Upper lobe of left lung (tissue), 6 donors: ENCODE measurements around the gene OR14A16. TPM values are rescaled to one million over a fixed set of nuclear protein-coding genes. Genes with fewer than 3 reads are reported as not detected.

Source experiments
- ATAC-seq, 2 donors: fragments of 200-7000 bp; cut with Tn5 transposase; one replicate each; pipeline ENCODE4 v1.9.1; 2022; ENCODE audit warnings: mild to moderate bottlenecking in 2 of 2, moderate library complexity in 2 of 2; ENCODE audit not compliant: low FRiP score in 2 of 2
- DNase-seq, 2 donors: peaks; one replicate each; pipeline ENCODE4 v3.0.0-alpha.2; 2019 to 2020
- H3K27ac ChIP-seq, 4 donors: fragments of 200-600 bp; sonication (generic); one replicate each; pipeline ENCODE4 v1.5.1; 2016 to 2019
- H3K27me3 ChIP-seq, 4 donors: fragments of 200-600 bp; sonication (generic); one replicate each; pipeline ENCODE4 v1.5.1; 2017 to 2019
- H3K36me3 ChIP-seq, 4 donors: fragments of 200-600 bp; sonication (generic); one replicate each; pipeline ENCODE4 v1.5.1; 2016 to 2019
- H3K4me1 ChIP-seq, 4 donors: fragments of 200-600 bp; sonication (generic); one replicate each; pipeline ENCODE4 v1.5.1; 2018 to 2019
- H3K4me3 ChIP-seq, 4 donors: fragments of 200-600 bp; sonication (generic); one replicate each; pipeline ENCODE4 v1.5.1; 2017 to 2019; ENCODE audit warnings: mild to moderate bottlenecking in 2 of 4, moderate library complexity in 1 of 4
- H3K9me3 ChIP-seq, 4 donors: fragments of 200-600 bp; sonication (generic); one replicate each; pipeline ENCODE4 v1.5.1; 2018 to 2019
- CTCF ChIP-seq, 6 experiments: fragments of 450-650 bp in 4 of 6; fragments of 200-600 bp in 2 of 6; sonication (generic) in 2 of 6; IDR thresholded peaks; one replicate each; pipeline ENCODE4 v1.5.1; 2016 to 2019; ENCODE audit warnings: antibody characterized with exemption in 6 of 6
- EP300 ChIP-seq, 4 donors: sonication (generic); formaldehyde crosslinking; IDR thresholded peaks; one replicate each; pipeline ENCODE4 v1.5.1; 2017; ENCODE audit warnings: antibody characterized with exemption in 4 of 4, control low read depth in 2 of 4
- POLR2A ChIP-seq, 4 donors: fragments of 450-650 bp; IDR thresholded peaks; one replicate each; pipeline ENCODE4 v1.5.1; 2016 to 2017; ENCODE audit warnings: antibody characterized with exemption in 4 of 4, mild to moderate bottlenecking in 2 of 4
- POLR2AphosphoS5 ChIP-seq, 2 donors: sonication (generic); formaldehyde crosslinking; IDR thresholded peaks; one replicate each; pipeline ENCODE4 v1.5.1; 2017; ENCODE audit warnings: antibody characterized with exemption in 2 of 2
- WGBS, 2 donors: methylation state at CpG; one replicate each; pipeline ENCODE4 v1.1.5; 2017 to 2018; 5-methylcytosine and 5-hydroxymethylcytosine counted together
- total RNA-seq, 6 donors: library from RNA; depleted of rRNA in 4 of 6; stranded (reverse); fragments of >200 nt in 4 of 6; gene quantifications; one replicate each; pipeline versions ENCODE4 v1.1.0 to v1.2.1, GENCODE V29; 2016 to 2021
- donor health status: DM: no; HTN: no; CAD: no; lungs with moderate emphysema.
- donor health status: DM: no; HTN: yes; CAD: no; lungs with severe emphysema.

OR14A16 gene
- total RNA-seq, 6 donors from 2014 or later = not detected

- DNase-seq = no peak
- no peaks in the 10 kb centered on the region for H3K9me3 ChIP-seq
- no peak within 1 kb of the TSS for H3K27ac ChIP-seq
- H3K4me3 ChIP-seq = no peak within 1 kb of the TSS
- ATAC-seq = no peak
- H3K27me3 ChIP-seq = no peaks in the 10 kb centered on the region
- 93 to 96% methylated on average over 2 of the region's 2 CpGs for WGBS, 2 donors
- TF ChIP-seq EP300 (IDR thresholded peaks at IDR 0.05) (no peak), POLR2A (IDR thresholded peaks at IDR 0.05) (no peak), CTCF (IDR thresholded peaks at IDR 0.05) (no peak), POLR2AphosphoS5 (IDR thresholded peaks at IDR 0.05) (no peak)
- no peaks in the 10 kb centered on the region for H3K36me3 ChIP-seq
- H3K4me1 ChIP-seq = no peaks in the 10 kb centered on the region
Measured at GRCh38 chr1:247841796-247842195, 17.9 kb upstream of the OR14A16 start, which contains the start of gene OR11L1. Gene OR11L1 (minus strand): TSS chr1:247841896. CDS start chr1:247841896, 0 bp downstream.

GRCh38 chr1:247840818-247841217, 16.9 kb upstream of the OR14A16 start:
- H3K27me3 ChIP-seq = no peaks in the 10 kb centered on the region
- H3K4me1 ChIP-seq = no peaks in the 10 kb centered on the region
- no peak for TF ChIP-seq POLR2AphosphoS5 (IDR thresholded peaks at IDR 0.05)
- no peak for TF ChIP-seq CTCF (IDR thresholded peaks at IDR 0.05)
- TF ChIP-seq EP300 (IDR thresholded peaks at IDR 0.05) = no peak
- no peak for TF ChIP-seq POLR2A (IDR thresholded peaks at IDR 0.05)
- H3K36me3 ChIP-seq = no peaks in the 10 kb centered on the region
- no peak overlapping the region for H3K27ac ChIP-seq
- WGBS, 2 donors = 72 to 81% methylated on average over 2 of the region's 2 CpGs
- DNase-seq (no peak), ATAC-seq (no peak)
- H3K4me3 ChIP-seq = no peak overlapping the region
- no peaks in the 10 kb centered on the region for H3K9me3 ChIP-seq

GRCh38 chr1:247833601-247834000, 9.7 kb upstream of the OR14A16 start:
- Histone ChIP-seq H3K4me3 (no peak overlapping the region), H3K36me3 (no peaks in the 10 kb centered on the region), H3K4me1 (no peaks in the 10 kb centered on the region), H3K27me3 (no peaks in the 10 kb centered on the region), H3K9me3 (no peaks in the 10 kb centered on the region), H3K27ac (no peak overlapping the region)
- WGBS, 2 donors = 70 to 74% methylated on average over 6 of the region's 6 CpGs
- DNase-seq (no peak), ATAC-seq (peak in 1 of 2 donors; percentile 12)
- TF ChIP-seq EP300 (IDR thresholded peaks at IDR 0.05) = no peak

- TF ChIP-seq POLR2A (IDR thresholded peaks at IDR 0.05) = no peak
- TF ChIP-seq EP300 (IDR thresholded peaks at IDR 0.05) = no peak
- TF ChIP-seq POLR2AphosphoS5 (IDR thresholded peaks at IDR 0.05) = no peak
- TF ChIP-seq CTCF (IDR thresholded peaks at IDR 0.05) = no peak
- DNase-seq = no peak
- Histone ChIP-seq H3K27me3 (no peaks in the 10 kb centered on the region), H3K9me3 (no peaks in the 10 kb centered on the region), H3K4me1 (no peaks in the 10 kb centered on the region), H3K36me3 (no peaks in the 10 kb centered on the region), H3K27ac (no peak overlapping the region), H3K4me3 (no peak overlapping the region)
- ATAC-seq = no peak
- WGBS, 2 donors = 0 to 26% methylated on average over 1 of the region's 1 CpG
Measured at GRCh38 chr1:247829656-247830055, 5.7 kb upstream of the OR14A16 start.

- WGBS, 2 donors = 81 to 87% methylated on average over 12 to 13 of the region's 13 CpGs
- TF ChIP-seq POLR2A (IDR thresholded peaks at IDR 0.05) (no peak), CTCF (IDR thresholded peaks at IDR 0.05) (no peak), EP300 (IDR thresholded peaks at IDR 0.05) (no peak), POLR2AphosphoS5 (IDR thresholded peaks at IDR 0.05) (no peak)
- H3K4me1 ChIP-seq = no peaks in the 10 kb centered on the region
Measured at GRCh38 chr1:247825362-247825761, 1.4 kb upstream of the OR14A16 start.

More at GRCh38 chr1:247825362-247825761, 1.4 kb upstream of the OR14A16 start:
- Histone ChIP-seq H3K4me3 (no peak overlapping the region), H3K9me3 (no peaks in the 10 kb centered on the region), H3K27me3 (no peaks in the 10 kb centered on the region), H3K36me3 (no peaks in the 10 kb centered on the region), H3K27ac (no peak overlapping the region)
- peak in 1 of 2 donors; percentile 40 for DNase-seq
- no peak for ATAC-seq
